ENCODE measurements around the gene MRPS35. TPM values are rescaled to one million over a fixed set of nuclear protein-coding genes. Genes with fewer than 3 reads are reported as not detected.

The MRPS35 gene
- total and polyA plus RNA-seq, 4 donors: 45.1 to 64.8 (median 55.8) TPM

GRCh38 chr12:27756670-27757195, 46.1 kb downstream of the MRPS35 start:
- H3K9me3 ChIP-seq (ENCODE audit: control insufficient read depth, insufficient read depth, low read length): no peaks in the 10 kb centered on the region
- no peak overlapping the region for H3K27ac ChIP-seq (ENCODE audit: low read depth, low read length)
- H3K4me1 ChIP-seq (ENCODE audit: control insufficient read depth, insufficient read depth, low read length): no peaks in the 10 kb centered on the region
- no peak for DNase-seq (ENCODE audit: low read depth in 4 of 6, low spot score in 6 of 6)
- WGBS (ENCODE audit: insufficient coverage): 100% methylated on average over 3 of the region's 7 CpGs
- H3K36me3 ChIP-seq (ENCODE audit: control insufficient read depth, insufficient read depth, low read length): peaks cover 10% of the 10 kb centered on the region
- no peak overlapping the region for H3K4me3 ChIP-seq (ENCODE audit: low read depth, low read length)
- H3K27me3 ChIP-seq (ENCODE audit: control insufficient read depth, insufficient read depth, low read length): no peaks in the 10 kb centered on the region

DNA sequence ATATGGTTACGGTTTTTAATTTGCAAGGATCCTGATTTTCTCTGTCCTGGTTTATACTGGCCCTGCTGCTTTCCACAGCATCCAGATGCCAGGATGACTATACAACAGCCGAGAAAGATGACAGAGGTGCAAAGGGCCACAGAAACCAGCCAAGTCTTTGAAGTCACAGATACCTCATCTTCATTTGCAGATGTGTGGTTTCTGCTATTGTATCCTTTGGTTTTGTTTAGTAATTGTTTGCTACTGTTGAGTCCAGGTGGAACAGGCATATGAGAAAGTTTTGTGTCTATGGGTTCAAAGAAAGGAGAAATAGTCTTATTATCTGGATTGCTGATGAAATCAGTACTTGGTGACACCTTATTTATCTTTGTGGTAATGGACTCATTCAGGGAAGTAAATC, 52.1 kb downstream of the MRPS35 start:
- peaks cover 2% of the 10 kb centered on the region for H3K36me3 ChIP-seq (ENCODE audit: control insufficient read depth, insufficient read depth, low read length)
- 94% methylated on average over 2 of the region's 2 CpGs for WGBS (ENCODE audit: insufficient coverage)
- DNase-seq (ENCODE audit: low read depth in 4 of 6, low spot score in 6 of 6): no peak

GRCh38 chr12:27766587-27766986, 56.0 kb downstream of the MRPS35 start:
- DNase-seq (ENCODE audit: low read depth in 4 of 6, low spot score in 6 of 6): no peak
- WGBS (ENCODE audit: insufficient coverage): 100% methylated on average over 2 of the region's 3 CpGs
- no peak overlapping the region for H3K4me3 ChIP-seq (ENCODE audit: low read depth, low read length)
- no peak overlapping the region for H3K27ac ChIP-seq (ENCODE audit: low read depth, low read length)
- no peaks in the 10 kb centered on the region for H3K4me1 ChIP-seq (ENCODE audit: control insufficient read depth, insufficient read depth, low read length)
- no peaks in the 10 kb centered on the region for H3K9me3 ChIP-seq (ENCODE audit: control insufficient read depth, insufficient read depth, low read length)
- H3K27me3 ChIP-seq (ENCODE audit: control insufficient read depth, insufficient read depth, low read length): no peaks in the 10 kb centered on the region
- no peaks in the 10 kb centered on the region for H3K36me3 ChIP-seq (ENCODE audit: control insufficient read depth, insufficient read depth, low read length)

More for the DNA sequence above, 52.1 kb downstream of the MRPS35 start:
- no peak overlapping the region for H3K27ac ChIP-seq (ENCODE audit: low read depth, low read length)
- no peaks in the 10 kb centered on the region for H3K9me3 ChIP-seq (ENCODE audit: control insufficient read depth, insufficient read depth, low read length)
- H3K4me3 ChIP-seq (ENCODE audit: low read depth, low read length): no peak overlapping the region
- no peaks in the 10 kb centered on the region for H3K4me1 ChIP-seq (ENCODE audit: control insufficient read depth, insufficient read depth, low read length)
- no peaks in the 10 kb centered on the region for H3K27me3 ChIP-seq (ENCODE audit: control insufficient read depth, insufficient read depth, low read length)

DNA sequence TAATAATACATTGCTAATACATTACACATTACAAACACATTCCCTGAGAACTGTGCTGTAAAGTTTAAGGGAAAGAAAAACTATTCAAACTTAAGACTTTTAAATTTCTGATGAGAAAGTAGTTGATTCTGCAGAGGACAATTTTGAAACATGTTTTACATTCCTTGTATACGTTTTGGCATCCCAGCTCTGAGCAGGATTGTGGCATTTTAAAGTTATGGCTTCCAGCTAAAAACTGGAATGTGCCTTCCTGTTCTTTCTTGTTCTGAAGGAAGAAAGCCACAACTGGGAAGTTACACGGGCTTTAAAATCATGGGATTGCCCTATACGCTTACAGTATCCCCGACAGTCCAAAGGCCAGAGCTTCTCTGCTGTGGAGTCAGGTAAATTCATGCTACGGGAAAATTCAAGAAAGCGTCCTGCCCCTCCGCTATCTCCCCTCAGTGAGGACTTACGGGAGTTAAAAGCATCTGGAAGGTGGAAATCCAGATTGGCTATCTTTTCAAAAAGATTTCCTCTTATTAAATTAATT, 58.6 kb downstream of the MRPS35 start:
- H3K4me1 ChIP-seq (ENCODE audit: control insufficient read depth, insufficient read depth, low read length): no peaks in the 10 kb centered on the region
- H3K4me3 ChIP-seq (ENCODE audit: low read depth, low read length): no peak overlapping the region
- WGBS (ENCODE audit: insufficient coverage): 76% methylated on average over 4 of the region's 8 CpGs
- no peaks in the 10 kb centered on the region for H3K9me3 ChIP-seq (ENCODE audit: control insufficient read depth, insufficient read depth, low read length)
- H3K27me3 ChIP-seq (ENCODE audit: control insufficient read depth, insufficient read depth, low read length): no peaks in the 10 kb centered on the region
- no peak overlapping the region for H3K27ac ChIP-seq (ENCODE audit: low read depth, low read length)
- H3K36me3 ChIP-seq (ENCODE audit: control insufficient read depth, insufficient read depth, low read length): no peaks in the 10 kb centered on the region
- no peak for DNase-seq (ENCODE audit: low read depth in 4 of 6, low spot score in 6 of 6)

GRCh38 chr12:27771481-27772327, 61.1 kb downstream of the MRPS35 start:
- H3K36me3 ChIP-seq (ENCODE audit: control insufficient read depth, insufficient read depth, low read length): no peaks in the 10 kb centered on the region
- no peak for DNase-seq (ENCODE audit: low read depth in 4 of 6, low spot score in 6 of 6)
- H3K27ac ChIP-seq (ENCODE audit: low read depth, low read length): no peak overlapping the region
- no peaks in the 10 kb centered on the region for H3K9me3 ChIP-seq (ENCODE audit: control insufficient read depth, insufficient read depth, low read length)
- WGBS (ENCODE audit: insufficient coverage): no CpG with 5 or more reads among the region's 3 CpGs
- no peaks in the 10 kb centered on the region for H3K4me1 ChIP-seq (ENCODE audit: control insufficient read depth, insufficient read depth, low read length)
- no peak overlapping the region for H3K4me3 ChIP-seq (ENCODE audit: low read depth, low read length)
- no peaks in the 10 kb centered on the region for H3K27me3 ChIP-seq (ENCODE audit: control insufficient read depth, insufficient read depth, low read length)

GRCh38 chr12:27772328-27773049, 61.9 kb downstream of the MRPS35 start:
- DNase-seq (ENCODE audit: low read depth in 4 of 6, low spot score in 6 of 6): no peak
- Histone ChIP-seq H3K4me3 (ENCODE audit: low read depth, low read length) (no peak overlapping the region), H3K27ac (ENCODE audit: low read depth, low read length) (no peak overlapping the region), H3K36me3 (ENCODE audit: control insufficient read depth, insufficient read depth, low read length) (no peaks in the 10 kb centered on the region), H3K27me3 (ENCODE audit: control insufficient read depth, insufficient read depth, low read length) (no peaks in the 10 kb centered on the region), H3K9me3 (ENCODE audit: control insufficient read depth, insufficient read depth, low read length) (no peaks in the 10 kb centered on the region), H3K4me1 (ENCODE audit: control insufficient read depth, insufficient read depth, low read length) (no peaks in the 10 kb centered on the region)
- no CpG with 5 or more reads among the region's 5 CpGs for WGBS (ENCODE audit: insufficient coverage)

GRCh38 chr12:27777141-27777540, 66.5 kb downstream of the MRPS35 start:
- Histone ChIP-seq H3K9me3 (ENCODE audit: control insufficient read depth, insufficient read depth, low read length) (no peaks in the 10 kb centered on the region), H3K27ac (ENCODE audit: low read depth, low read length) (no peak overlapping the region), H3K4me3 (ENCODE audit: low read depth, low read length) (no peak overlapping the region), H3K36me3 (ENCODE audit: control insufficient read depth, insufficient read depth, low read length) (peaks cover 4% of the 10 kb centered on the region), H3K4me1 (ENCODE audit: control insufficient read depth, insufficient read depth, low read length) (peaks cover 17% of the 10 kb centered on the region), H3K27me3 (ENCODE audit: control insufficient read depth, insufficient read depth, low read length) (no peaks in the 10 kb centered on the region)
- peak in 1 of 6 donors; percentile 26 for DNase-seq (ENCODE audit: low read depth in 4 of 6, low spot score in 6 of 6)
- WGBS (ENCODE audit: insufficient coverage): 59% methylated on average over 4 of the region's 5 CpGs

DNA sequence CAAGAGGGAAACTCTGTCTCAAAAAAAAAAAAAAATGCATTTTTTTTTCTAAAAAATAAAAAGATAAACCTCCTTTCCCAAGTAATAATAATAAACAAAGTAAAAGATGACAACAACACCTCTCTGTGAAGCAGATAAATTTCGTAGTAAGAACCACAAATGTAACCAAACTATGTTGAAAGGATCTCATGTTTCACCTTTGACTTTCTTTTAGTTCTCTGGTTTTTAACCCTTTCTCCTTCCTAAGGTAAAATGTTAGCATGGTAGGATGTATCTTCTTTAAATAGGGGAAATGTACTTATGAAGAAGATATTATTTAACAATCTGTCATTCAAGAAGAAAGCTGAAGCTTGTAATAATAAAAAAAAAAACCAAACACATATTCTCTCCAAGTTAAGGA, 67.6 kb downstream of the MRPS35 start:
- H3K4me3 ChIP-seq (ENCODE audit: low read depth, low read length): no peak overlapping the region
- peaks cover 4% of the 10 kb centered on the region for H3K36me3 ChIP-seq (ENCODE audit: control insufficient read depth, insufficient read depth, low read length)
- WGBS (ENCODE audit: insufficient coverage): no CpG with 5 or more reads among the region's 1 CpG
- no peak overlapping the region for H3K27ac ChIP-seq (ENCODE audit: low read depth, low read length)
- DNase-seq (ENCODE audit: low read depth in 4 of 6, low spot score in 6 of 6): no peak
- H3K27me3 ChIP-seq (ENCODE audit: control insufficient read depth, insufficient read depth, low read length): no peaks in the 10 kb centered on the region
- peaks cover 17% of the 10 kb centered on the region for H3K4me1 ChIP-seq (ENCODE audit: control insufficient read depth, insufficient read depth, low read length)
- H3K9me3 ChIP-seq (ENCODE audit: control insufficient read depth, insufficient read depth, low read length): no peaks in the 10 kb centered on the region

- peak; percentile 29 to 90 (median 57) for DNase-seq (ENCODE audit: low read depth in 4 of 6, low spot score in 6 of 6)
- Histone ChIP-seq H3K4me1 (ENCODE audit: control insufficient read depth, insufficient read depth, low read length) (peaks cover 20% of the 10 kb centered on the region), H3K9me3 (ENCODE audit: control insufficient read depth, insufficient read depth, low read length) (no peaks in the 10 kb centered on the region), H3K36me3 (ENCODE audit: control insufficient read depth, insufficient read depth, low read length) (peaks cover 9% of the 10 kb centered on the region), H3K4me3 (ENCODE audit: low read depth, low read length) (peak overlapping the region; percentile 68), H3K27me3 (ENCODE audit: control insufficient read depth, insufficient read depth, low read length) (no peaks in the 10 kb centered on the region), H3K27ac (ENCODE audit: low read depth, low read length) (peak overlapping the region; percentile 94)
- under 1% methylated on average over 36 of the region's 36 CpGs for WGBS (ENCODE audit: insufficient coverage)
Observed at GRCh38 chr12:27779416-27779919, 68.8 kb downstream of the MRPS35 start.

Data from spinal cord (tissue), 10 donors.